Vagina (tissue), 2 donors: ENCODE measurements around the gene SCUBE1. TPM values are rescaled to one million over a fixed set of nuclear protein-coding genes. Genes with fewer than 3 reads are reported as not detected.

Experiments used
- DNase-seq, 2 donors: peaks; one replicate each; pipeline ENCODE4 v3.0.0-alpha.2; 2017; ENCODE audit errors: extremely low spot score in 2 of 2
- H3K27ac ChIP-seq: fragments of 200-600 bp; sonication (generic); one replicate; pipeline ENCODE4 v1.5.1; 2019
- H3K27me3 ChIP-seq: fragments of 200-600 bp; sonication (generic); one replicate; pipeline ENCODE4 v1.5.1; 2019
- H3K36me3 ChIP-seq, 2 donors: fragments of 200-600 bp; sonication (generic); one replicate each; pipeline ENCODE4 v1.5.1; 2017 to 2019
- H3K4me1 ChIP-seq: fragments of 200-600 bp; sonication (generic); one replicate; pipeline ENCODE4 v1.5.1; 2019
- H3K4me3 ChIP-seq, 2 donors: fragments of 200-600 bp; sonication (generic); 1 replicate in 1 of 2; 2 replicates in 1 of 2; pipeline ENCODE4 v1.5.1; 2016 to 2019
- H3K9me3 ChIP-seq: fragments of 200-600 bp; sonication (generic); one replicate; pipeline ENCODE4 v1.5.1; 2019
- POLR2A ChIP-seq, 2 donors: fragments of 450-650 bp; IDR thresholded peaks; one replicate each; pipeline ENCODE4 v1.6.1; 2017; ENCODE audit warnings: antibody characterized with exemption in 2 of 2, mild to moderate bottlenecking in 2 of 2, moderate library complexity in 2 of 2
- POLR2AphosphoS5 ChIP-seq, 2 donors: sonication (generic); formaldehyde crosslinking; IDR thresholded peaks; one replicate each; pipeline ENCODE4 v1.9.0; 2017; ENCODE audit warnings: antibody characterized with exemption in 2 of 2, mild to moderate bottlenecking in 2 of 2, low read depth in 1 of 2; ENCODE audit not compliant: insufficient read depth in 1 of 2
- intact Hi-C: fragments of 100-400 bp; cut with DNase I; formaldehyde crosslinking; loops from one replicate; pipeline ENCODE4 v1.15.1; 2023
- total RNA-seq: library from RNA; depleted of rRNA; stranded (reverse); fragments of >200 nt; gene quantifications from one replicate; pipeline ENCODE4 v1.2.3, GENCODE V29; 2016
- TF ChIP-seq, protein P1 (sequence below), 3 experiments: fragments of 450-650 bp in 2 of 3; fragments of 200-600 bp in 1 of 3; sonication (generic) in 1 of 3; IDR thresholded peaks; one replicate each; pipeline ENCODE4 v1.5.1; 2017 to 2019; ENCODE audit warnings: antibody characterized with exemption in 3 of 3, mild to moderate bottlenecking in 2 of 3, moderate library complexity in 2 of 3

Gene SCUBE1
- total RNA-seq, 1 donor from 2014 or later: 6.9 TPM

DNA sequence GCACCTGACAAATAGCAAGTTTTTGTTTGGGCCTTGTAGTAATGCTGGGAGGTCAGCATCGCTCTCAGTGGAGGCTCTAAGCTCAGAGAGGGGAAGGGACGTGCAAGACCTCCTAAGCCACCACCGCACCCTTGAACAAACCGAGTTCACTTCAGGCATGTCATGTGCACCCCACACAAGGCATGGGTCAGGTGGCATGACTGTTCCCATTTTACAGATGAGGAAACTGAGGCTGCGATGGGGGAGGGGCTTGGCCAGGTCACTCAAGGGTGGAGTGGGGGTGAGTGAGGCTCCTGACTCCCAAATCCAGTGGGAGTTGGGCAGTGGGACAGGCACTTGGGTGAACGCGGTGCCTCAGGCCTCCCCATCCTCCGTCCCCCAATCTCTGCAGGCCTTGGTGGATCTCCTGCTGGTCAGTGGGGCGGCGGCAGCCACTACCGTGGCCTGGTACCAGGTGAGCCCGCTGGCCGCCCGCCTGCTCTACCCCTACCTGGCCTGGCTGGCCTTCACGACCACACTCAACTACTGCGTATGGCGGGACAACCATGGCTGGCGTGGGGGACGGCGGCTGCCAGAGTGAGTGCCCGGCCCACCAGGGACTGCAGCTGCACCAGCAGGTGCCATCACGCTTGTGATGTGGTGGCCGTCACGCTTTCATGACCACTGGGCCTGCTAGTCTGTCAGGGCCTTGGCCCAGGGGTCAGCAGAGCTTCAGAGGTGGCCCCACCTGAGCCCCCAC, 180.6 kb downstream of the SCUBE1 start:
- no peak overlapping the region for H3K4me3 ChIP-seq
- H3K4me1 ChIP-seq: peaks cover 52% of the 10 kb centered on the region
- no peak for DNase-seq
- peaks cover 0 to 29% of the 10 kb centered on the region in 2 donors for H3K36me3 ChIP-seq
- intact Hi-C loops: no loop called here
- H3K9me3 ChIP-seq: no peaks in the 10 kb centered on the region
- H3K27me3 ChIP-seq: no peaks in the 10 kb centered on the region
- no peak overlapping the region for H3K27ac ChIP-seq
- no peak for TF ChIP-seq POLR2A (IDR thresholded peaks at IDR 0.05)
- TF ChIP-seq POLR2AphosphoS5 (IDR thresholded peaks at IDR 0.05; ENCODE audit: insufficient read depth in 1 of 2, low read depth in 1 of 2): no peak
- TF ChIP-seq, protein P1, sequence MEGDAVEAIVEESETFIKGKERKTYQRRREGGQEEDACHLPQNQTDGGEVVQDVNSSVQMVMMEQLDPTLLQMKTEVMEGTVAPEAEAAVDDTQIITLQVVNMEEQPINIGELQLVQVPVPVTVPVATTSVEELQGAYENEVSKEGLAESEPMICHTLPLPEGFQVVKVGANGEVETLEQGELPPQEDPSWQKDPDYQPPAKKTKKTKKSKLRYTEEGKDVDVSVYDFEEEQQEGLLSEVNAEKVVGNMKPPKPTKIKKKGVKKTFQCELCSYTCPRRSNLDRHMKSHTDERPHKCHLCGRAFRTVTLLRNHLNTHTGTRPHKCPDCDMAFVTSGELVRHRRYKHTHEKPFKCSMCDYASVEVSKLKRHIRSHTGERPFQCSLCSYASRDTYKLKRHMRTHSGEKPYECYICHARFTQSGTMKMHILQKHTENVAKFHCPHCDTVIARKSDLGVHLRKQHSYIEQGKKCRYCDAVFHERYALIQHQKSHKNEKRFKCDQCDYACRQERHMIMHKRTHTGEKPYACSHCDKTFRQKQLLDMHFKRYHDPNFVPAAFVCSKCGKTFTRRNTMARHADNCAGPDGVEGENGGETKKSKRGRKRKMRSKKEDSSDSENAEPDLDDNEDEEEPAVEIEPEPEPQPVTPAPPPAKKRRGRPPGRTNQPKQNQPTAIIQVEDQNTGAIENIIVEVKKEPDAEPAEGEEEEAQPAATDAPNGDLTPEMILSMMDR (IDR thresholded peaks at IDR 0.05): no peak

DNA sequence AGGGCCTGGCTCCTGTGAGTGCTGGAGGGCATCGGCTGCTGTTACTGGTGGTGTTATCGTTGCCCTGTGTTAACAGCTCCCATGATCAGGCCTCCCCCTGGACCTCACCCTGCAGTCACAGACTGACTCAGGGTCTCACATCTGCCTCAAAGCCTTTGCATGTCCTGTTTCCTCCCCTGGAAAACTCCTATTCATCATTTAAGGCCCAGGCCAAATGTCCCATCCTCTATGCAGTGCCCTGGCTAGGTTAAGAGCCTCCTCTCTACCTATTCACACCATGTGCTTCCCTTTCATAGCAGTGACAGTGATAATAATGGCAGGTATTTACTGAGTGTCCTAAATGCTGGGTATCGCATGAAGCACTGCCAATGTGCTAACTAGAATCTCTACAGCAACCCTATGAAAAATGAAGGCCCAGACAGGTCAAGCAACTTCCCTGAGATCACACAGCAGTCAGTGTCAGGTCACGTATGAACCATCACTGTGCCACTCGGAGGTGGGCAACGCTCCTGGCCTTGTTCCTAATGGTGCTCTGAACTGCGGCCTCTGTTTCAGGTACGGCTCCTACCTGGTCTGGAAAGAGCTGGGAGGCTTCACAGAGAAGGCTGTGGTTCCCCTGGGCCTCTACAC, 182.6 kb downstream of the SCUBE1 start:
- intact Hi-C loops: no loop called here
- Histone ChIP-seq H3K4me1 (peaks cover 71% of the 10 kb centered on the region), H3K9me3 (no peaks in the 10 kb centered on the region), H3K27ac (peak overlapping the region; percentile 11), H3K4me3 (no peak overlapping the region), H3K36me3 (peaks cover 0 to 25% of the 10 kb centered on the region in 2 donors), H3K27me3 (no peaks in the 10 kb centered on the region)
- TF ChIP-seq, protein P1 (IDR thresholded peaks at IDR 0.05): no peak
- TF ChIP-seq POLR2A (IDR thresholded peaks at IDR 0.05) (no peak), POLR2AphosphoS5 (IDR thresholded peaks at IDR 0.05; ENCODE audit: insufficient read depth in 1 of 2, low read depth in 1 of 2) (no peak)
- no peak for DNase-seq

DNA sequence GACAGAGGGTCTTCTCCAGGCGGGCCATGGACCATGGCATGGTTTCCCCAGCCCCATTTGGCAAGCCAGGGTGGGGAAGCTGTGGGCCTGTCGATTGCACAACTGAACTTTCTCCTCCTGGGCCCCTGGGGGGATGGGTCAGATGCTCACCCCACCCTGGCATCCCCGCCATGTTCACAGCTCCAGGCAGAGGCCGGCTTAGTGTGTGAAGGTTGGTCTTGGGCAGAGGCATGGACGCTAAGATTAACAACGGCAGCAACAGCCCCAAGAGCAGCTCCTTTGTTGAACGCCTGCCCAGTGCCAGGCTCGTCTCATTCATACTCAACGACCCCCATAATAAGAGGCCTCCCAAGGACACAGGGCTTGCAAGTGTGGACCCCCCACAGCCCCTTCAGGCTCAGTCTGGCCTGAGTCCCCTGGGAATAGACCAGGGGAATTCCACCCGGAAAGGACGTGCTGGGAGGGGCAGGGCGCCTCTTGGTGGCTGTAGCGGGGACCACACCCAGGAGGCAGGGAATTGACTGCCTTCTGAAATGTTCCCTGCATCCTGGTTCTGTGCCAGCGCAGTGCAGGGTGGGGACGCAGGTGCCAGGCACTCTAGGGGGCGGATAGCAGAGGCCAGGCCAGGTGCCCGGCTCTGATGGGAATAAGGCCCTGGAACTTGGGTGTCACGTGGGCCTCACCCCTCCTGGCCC, 183.5 kb downstream of the SCUBE1 start:
- Histone ChIP-seq H3K27ac (peak overlapping the region; percentile 41), H3K9me3 (no peaks in the 10 kb centered on the region), H3K4me3 (no peak overlapping the region), H3K27me3 (no peaks in the 10 kb centered on the region), H3K36me3 (peaks cover 0 to 25% of the 10 kb centered on the region in 2 donors), H3K4me1 (peaks cover 80% of the 10 kb centered on the region)
- DNase-seq: no peak
- TF ChIP-seq POLR2AphosphoS5 (IDR thresholded peaks at IDR 0.05; ENCODE audit: insufficient read depth in 1 of 2, low read depth in 1 of 2): no peak
- TF ChIP-seq, protein P1 (IDR thresholded peaks at IDR 0.05): peak in 1 of 3 experiments; percentile 9
- intact Hi-C loops: no loop called here

DNA sequence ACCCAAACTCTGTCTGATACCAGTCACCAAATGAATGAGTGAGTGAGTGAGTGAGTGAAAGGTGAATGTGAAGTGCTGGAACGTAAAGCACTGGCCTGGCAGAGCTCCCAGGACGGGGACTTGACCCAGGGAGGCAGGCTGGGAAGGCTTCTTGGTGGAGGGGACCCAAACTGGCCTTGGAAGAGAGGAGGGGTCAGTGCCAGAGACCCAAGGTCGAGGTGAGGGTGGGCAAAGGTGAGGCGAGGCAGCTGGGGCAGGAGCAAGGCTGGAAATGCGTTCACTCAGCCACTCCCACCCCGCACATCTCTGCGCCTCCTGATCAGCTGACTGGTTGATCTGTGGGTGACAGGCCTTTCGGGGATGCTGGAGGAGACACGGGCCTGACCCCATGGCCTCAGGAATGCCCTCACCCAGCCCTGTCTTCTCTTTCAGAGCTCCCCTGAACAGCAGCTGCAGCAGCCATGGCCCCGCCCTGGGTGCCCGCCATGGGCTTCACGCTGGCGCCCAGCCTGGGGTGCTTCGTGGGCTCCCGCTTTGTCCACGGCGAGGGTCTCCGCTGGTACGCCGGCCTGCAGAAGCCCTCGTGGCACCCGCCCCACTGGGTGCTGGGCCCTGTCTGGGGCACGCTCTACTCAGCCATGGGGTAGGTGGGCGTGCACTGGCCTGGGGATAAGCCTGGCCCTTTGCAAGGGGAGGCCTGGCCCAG, 184.2 kb downstream of the SCUBE1 start:
- H3K9me3 ChIP-seq: no peaks in the 10 kb centered on the region
- H3K4me3 ChIP-seq: no peak overlapping the region
- DNase-seq: no peak
- TF ChIP-seq POLR2AphosphoS5 (IDR thresholded peaks at IDR 0.05; ENCODE audit: insufficient read depth in 1 of 2, low read depth in 1 of 2) (no peak), POLR2A (IDR thresholded peaks at IDR 0.05) (no peak)
- TF ChIP-seq, protein P1 (IDR thresholded peaks at IDR 0.05): no peak
- no peaks in the 10 kb centered on the region for H3K27me3 ChIP-seq
- peaks cover 0 to 25% of the 10 kb centered on the region in 2 donors for H3K36me3 ChIP-seq
- H3K4me1 ChIP-seq: peaks cover 80% of the 10 kb centered on the region
- H3K27ac ChIP-seq: peak overlapping the region; percentile 41
- intact Hi-C loops: no loop called here
